ENCODE data around the gene PTPRA.

DNA sequence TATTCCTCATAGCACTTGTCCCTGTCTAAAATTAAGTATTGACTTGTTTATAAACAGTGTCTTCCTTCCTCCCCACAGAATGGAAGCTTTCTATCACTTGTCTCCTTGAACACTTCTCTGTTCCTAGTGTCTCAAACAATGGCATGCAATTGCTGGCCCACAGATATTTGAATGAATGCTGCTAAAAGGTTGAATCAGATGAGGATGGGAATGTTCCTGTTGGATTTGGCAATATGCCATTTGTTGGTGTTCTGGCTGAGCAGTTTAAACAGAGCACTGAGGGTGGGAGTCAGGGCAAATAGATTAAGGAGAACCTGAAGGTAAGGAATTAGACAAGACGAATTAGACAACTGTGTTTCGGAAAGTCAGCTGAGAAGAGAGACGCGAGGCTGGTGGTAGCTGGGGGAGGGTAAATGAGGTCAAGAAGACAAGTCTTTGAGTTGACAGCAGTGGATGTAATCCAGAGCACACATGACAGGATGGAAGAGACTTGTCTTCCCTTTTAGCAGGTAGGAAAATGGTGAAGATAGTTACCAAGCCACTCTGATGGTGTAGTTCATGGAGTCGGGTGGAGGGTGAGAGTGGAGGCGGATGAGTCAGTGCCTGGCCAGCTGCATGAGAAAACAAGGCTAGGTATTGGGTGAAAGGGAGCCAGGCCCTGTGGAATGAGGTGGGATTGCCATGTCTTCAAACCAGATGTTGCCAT lies 111.8 kb downstream of the PTPRA start:
- no peak for TF ChIP-seq POLR2AphosphoS5 (IDR thresholded peaks at IDR 0.05)
- no peak for TF ChIP-seq POLR2A (IDR thresholded peaks at IDR 0.05)
- TF ChIP-seq, protein P1, sequence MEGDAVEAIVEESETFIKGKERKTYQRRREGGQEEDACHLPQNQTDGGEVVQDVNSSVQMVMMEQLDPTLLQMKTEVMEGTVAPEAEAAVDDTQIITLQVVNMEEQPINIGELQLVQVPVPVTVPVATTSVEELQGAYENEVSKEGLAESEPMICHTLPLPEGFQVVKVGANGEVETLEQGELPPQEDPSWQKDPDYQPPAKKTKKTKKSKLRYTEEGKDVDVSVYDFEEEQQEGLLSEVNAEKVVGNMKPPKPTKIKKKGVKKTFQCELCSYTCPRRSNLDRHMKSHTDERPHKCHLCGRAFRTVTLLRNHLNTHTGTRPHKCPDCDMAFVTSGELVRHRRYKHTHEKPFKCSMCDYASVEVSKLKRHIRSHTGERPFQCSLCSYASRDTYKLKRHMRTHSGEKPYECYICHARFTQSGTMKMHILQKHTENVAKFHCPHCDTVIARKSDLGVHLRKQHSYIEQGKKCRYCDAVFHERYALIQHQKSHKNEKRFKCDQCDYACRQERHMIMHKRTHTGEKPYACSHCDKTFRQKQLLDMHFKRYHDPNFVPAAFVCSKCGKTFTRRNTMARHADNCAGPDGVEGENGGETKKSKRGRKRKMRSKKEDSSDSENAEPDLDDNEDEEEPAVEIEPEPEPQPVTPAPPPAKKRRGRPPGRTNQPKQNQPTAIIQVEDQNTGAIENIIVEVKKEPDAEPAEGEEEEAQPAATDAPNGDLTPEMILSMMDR (IDR thresholded peaks at IDR 0.05), result no peak
- TF ChIP-seq EP300 (IDR thresholded peaks at IDR 0.05), result no peak
